Esophagus squamous epithelium (tissue), 4 donors: ENCODE measurements around the gene TTC16.

Experiments
- POLR2A ChIP-seq, 4 donors: fragments of 450-650 bp; IDR thresholded peaks; one replicate each; pipeline ENCODE4 v1.6.1; 2017; ENCODE audit warnings: antibody characterized with exemption in 4 of 4, mild to moderate bottlenecking in 4 of 4, moderate library complexity in 3 of 4
- TF ChIP-seq, protein P1 (sequence below), 6 experiments: fragments of 450-650 bp in 4 of 6; fragments of 200-600 bp in 2 of 6; sonication (generic) in 2 of 6; IDR thresholded peaks; one replicate each; pipeline ENCODE4 v1.5.1; 2016 to 2019; ENCODE audit warnings: antibody characterized with exemption in 6 of 6, mild to moderate bottlenecking in 4 of 6, moderate library complexity in 4 of 6

- TF ChIP-seq, protein P1, sequence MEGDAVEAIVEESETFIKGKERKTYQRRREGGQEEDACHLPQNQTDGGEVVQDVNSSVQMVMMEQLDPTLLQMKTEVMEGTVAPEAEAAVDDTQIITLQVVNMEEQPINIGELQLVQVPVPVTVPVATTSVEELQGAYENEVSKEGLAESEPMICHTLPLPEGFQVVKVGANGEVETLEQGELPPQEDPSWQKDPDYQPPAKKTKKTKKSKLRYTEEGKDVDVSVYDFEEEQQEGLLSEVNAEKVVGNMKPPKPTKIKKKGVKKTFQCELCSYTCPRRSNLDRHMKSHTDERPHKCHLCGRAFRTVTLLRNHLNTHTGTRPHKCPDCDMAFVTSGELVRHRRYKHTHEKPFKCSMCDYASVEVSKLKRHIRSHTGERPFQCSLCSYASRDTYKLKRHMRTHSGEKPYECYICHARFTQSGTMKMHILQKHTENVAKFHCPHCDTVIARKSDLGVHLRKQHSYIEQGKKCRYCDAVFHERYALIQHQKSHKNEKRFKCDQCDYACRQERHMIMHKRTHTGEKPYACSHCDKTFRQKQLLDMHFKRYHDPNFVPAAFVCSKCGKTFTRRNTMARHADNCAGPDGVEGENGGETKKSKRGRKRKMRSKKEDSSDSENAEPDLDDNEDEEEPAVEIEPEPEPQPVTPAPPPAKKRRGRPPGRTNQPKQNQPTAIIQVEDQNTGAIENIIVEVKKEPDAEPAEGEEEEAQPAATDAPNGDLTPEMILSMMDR (IDR thresholded peaks at IDR 0.05): no peak
- no peak for TF ChIP-seq POLR2A (IDR thresholded peaks at IDR 0.05)
Measured at GRCh38 chr9:127673234-127673633, 42.6 kb upstream of the TTC16 start.
